Regular cardiac myocyte (primary cell): ENCODE results near the gene RBM18. TPM values are rescaled to one million over a fixed set of nuclear protein-coding genes. Genes with fewer than 3 reads are reported as not detected.

ENCODE experiments used
- total RNA-seq: library from RNA; depleted of rRNA; stranded (reverse); fragments of >200 nt; gene quantifications from 2 replicates; pipeline ENCODE4 v1.2.3, GENCODE V29; 2014

The RBM18 gene, protein sequence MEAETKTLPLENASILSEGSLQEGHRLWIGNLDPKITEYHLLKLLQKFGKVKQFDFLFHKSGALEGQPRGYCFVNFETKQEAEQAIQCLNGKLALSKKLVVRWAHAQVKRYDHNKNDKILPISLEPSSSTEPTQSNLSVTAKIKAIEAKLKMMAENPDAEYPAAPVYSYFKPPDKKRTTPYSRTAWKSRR
- total RNA-seq: 9.0 and 9.8 TPM in 2 replicates

GRCh38 chr9:122264360-122265148 is at the start of gene RBM18, which contains the start of gene MRRF:
Gene RBM18 (minus strand): TSS chr9:122264840. CDS start chr9:122261492, 3,348 bp downstream.
Gene MRRF (plus strand): TSS chr9:122264882. CDS start chr9:122270892, 6,010 bp downstream.

DNA sequence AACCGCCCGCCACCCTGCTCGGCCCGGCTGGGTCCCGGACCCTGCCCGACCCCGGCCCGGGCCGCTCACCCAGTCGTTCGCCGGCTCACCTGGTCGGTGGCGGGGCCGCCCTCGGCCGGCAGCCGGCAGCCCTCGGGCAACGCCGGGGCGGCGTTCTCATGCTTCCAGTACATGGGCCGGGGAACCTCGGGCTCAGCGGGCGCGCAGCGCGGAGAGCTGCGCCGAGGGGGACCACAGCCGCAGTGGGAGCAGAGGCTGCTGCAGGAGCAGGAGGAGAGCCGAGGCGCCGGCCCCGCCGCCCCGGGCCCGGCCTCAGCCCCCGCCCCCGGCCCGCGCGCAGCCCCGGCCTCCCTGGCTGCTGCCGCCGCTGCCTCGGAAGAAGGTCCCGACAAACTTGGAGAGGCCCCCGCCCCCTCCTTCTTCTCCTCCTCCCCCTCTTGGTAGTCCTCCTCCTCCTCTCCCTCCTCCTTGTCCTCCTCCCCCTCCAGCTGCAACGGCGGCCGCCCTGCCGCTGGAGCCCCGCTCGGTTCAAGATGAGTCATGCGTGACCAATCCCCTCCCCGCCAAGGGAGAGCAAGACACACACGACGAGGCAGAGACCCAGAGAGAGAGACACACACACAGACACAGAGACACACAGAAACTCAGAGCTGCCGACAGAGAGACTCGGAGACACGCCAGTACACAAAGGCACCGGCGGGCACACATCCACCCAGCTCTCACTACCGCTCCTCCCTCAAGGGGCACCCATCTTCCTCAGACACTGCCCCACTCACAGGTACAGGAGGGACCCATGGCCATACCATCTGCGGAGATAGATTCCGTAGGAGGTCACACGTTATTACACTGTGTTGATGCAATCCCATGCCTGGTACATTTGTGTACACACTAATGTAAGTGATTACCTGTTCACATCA is 35.8 kb downstream of the RBM18 start, which contains the start of gene LHX6:
LHX6 (minus strand) TSS at position 390 of the 917 bp plus-strand sequence; CDS start at position 173, 217 bp downstream.

Other genes starting within 250 kb of the RBM18 start
- gene TTLL11, start 171.5 kb downstream of the RBM18 start, total RNA-seq: 3.4 and 5.2 TPM in 2 replicates
- 23.7 and 68.6 TPM in 2 replicates for gene NDUFA8, start 105.1 kb downstream of the RBM18 start, total RNA-seq
- not detected in 2 replicates for gene MORN5, start 104.9 kb downstream of the RBM18 start, total RNA-seq
- under 0.01 TPM in 2 replicates for gene LHX6, start 35.9 kb downstream of the RBM18 start, total RNA-seq
- 33.3 and 34.3 TPM in 2 replicates for gene MRRF, start within 50 bp of the RBM18 start, total RNA-seq
- gene PTGS1, start 106.2 kb upstream of the RBM18 start, total RNA-seq: 47.2 and 71.3 TPM in 2 replicates
- gene OR1J1, start 213.1 kb upstream of the RBM18 start, total RNA-seq: not detected in 2 replicates
- 0.28 TPM in 1 of 2 replicates, not detected in the other for gene OR1J2, start 246.0 kb upstream of the RBM18 start, total RNA-seq